GM19035 (cell line): ENCODE data around the gene CISTR.

Experiments used
- ATAC-seq: cut with Tn5 transposase; IDR thresholded peaks from one replicate; pipeline ENCODE4 v1.9.1; 2021; ENCODE audit not compliant: unreplicated experiment

Gene CISTR

DNA sequence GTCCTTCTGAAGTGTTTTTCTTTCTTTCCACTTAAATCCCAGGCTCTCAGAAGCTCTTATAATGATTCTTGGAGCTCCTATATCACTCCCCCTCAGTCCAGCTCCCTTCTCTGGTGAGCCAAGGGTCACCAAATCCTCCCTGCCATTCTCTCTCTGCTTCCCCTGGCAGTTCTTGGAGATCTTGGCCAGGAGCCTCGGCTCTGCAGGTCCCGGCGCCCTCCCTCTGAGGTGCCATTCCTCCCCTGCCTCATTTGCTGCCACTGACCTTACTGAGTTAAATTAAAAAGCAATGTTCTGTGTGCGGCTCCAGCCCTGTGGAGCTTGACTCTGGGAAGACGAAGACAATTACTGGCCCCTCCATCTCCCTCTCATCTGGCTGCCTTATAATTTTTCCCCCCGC, 7.0 kb downstream of the CISTR start:
- ATAC-seq = no peak

DNA sequence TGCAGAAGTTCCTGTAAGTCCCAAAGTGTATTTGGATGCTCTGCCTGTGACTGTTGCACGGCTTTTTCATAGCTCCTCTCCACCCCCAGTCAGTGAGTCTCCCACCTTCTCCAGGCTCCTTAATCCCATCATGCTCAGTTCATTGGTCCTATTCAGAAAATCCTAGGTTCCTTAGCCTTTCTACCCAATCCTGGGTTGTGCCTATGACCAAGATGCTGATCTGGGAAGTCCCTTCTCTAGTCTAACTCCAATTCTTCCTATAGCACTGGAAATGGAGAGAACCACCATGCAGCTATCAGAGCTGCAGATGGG, 7.7 kb downstream of the CISTR start:
- ATAC-seq = no peak

GRCh38 chr12:53743266-53744129, 8.3 kb downstream of the CISTR start:
- no peak for ATAC-seq

DNA sequence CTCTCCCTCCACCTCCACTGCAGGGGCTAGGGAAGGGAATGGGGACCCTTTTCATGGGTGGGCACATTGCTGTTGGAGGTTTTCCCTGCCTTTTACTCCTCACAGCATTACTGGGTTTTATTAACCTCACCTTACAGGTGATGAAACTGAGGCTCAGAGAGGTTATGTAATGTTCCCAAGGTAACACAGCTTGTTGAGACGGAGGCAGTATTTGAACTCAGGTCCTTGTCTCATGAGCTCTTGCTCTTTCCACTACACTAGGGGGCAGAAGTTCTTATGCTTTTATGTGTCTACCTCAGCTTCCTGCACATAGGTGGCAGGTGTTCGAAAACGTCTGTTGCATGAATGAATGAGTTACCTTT, 11.7 kb downstream of the CISTR start:
- no peak for ATAC-seq

GRCh38 chr12:53739214-53740129, 12.3 kb downstream of the CISTR start:
- no peak for ATAC-seq

GRCh38 chr12:53738406-53739213, 13.2 kb downstream of the CISTR start:
- ATAC-seq = no peak

DNA sequence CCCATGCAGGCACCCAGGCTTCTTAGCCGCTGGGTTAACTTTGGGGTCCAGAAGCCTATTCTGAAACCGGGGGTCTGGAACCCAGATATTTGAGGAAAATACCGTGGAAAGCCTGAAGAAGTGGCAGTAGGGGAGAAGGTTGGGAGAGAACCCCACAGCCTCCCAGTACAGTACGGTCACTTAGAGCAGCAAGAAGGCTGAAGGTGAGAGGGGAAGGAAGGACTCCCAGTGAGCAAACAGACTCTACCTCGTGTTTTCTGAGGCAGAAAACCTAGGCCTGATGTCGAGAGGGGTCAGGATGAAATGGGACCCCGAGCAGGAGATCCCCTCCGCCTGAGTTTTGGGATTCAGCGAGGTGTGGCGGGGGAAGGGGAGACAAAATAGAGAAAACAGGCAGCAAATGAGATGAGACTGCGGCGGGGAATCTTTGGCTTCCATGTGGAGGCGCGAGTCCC, 13.8 kb downstream of the CISTR start:
- no peak for ATAC-seq

DNA sequence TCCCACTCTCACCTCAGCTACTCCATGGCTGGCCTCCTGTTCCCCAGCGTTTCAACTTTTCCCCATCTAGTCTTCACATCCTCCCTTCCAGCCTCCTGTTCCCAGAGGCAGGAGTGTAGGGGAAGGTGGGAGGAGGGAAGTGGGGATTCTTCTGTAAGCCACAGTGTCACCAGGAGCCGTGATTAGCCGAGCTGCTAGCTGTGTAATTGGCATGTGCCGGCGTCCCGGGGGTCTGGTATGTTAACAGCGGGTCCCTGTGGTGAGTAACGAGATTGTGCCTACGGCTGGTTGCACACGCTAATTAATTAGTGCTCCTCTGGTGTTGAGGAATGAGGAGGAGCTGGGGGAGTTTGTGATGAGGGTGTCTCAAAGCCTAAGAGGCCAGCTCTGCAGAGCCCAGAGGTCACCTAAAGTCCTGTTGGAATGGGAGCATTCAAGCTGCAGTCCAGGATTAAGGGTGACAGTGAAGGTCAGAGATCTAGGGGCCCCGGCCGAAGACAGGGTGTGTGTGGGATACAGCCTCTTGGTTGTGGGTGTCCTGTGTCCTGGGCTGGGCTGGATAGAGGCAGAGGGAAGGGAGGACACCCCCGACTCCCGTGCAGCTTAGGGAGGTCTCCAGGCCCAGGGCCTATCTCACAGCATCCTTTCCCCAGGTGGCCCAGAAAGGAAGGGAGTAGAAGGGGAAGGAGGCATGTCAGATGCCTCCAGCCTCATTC, 14.5 kb downstream of the CISTR start:
- ATAC-seq = no peak

DNA sequence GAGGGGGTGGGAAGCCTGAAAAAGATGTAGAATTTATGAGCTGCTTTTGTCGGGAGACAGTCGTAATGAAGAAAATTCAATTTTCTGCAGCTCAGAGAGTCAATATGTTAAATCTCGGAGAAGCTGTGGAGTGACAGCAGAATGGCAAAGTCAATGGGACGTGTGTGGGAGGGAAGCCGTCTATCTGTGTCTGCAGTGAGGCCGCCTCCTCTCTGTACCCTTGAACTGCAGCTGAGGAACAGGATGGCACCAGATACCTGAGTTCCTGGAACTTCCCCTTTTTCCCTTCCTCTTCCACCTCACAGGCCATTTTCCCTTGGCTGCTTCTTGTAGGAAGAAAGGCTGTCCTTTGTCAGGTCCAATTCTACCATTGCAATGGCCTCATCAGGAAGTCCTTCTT, 15.2 kb downstream of the CISTR start:
- no peak for ATAC-seq

DNA sequence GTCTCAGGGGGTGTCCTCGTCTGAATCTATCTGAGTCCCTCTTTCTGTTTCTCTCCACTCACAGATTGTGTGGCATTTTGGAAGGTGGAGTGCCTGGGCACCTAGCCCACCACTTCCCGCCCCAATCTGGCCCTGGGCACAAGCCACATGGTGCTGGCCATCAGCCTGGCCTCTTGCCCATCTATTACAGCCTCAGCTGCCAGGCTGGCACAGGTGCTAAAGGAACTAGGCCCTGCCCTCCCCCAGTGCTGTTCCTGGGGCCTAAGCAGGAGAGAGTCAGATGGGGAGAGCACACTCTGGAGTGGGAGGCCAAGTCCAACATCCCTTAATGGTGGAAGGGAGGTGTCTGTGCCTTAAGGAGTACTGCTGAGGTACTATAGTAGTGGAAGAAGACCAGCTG, 16.2 kb downstream of the CISTR start:
- ATAC-seq = no peak

- no peak for ATAC-seq
Observed at GRCh38 chr12:53734425-53734824, 17.4 kb downstream of the CISTR start.

- no peak for ATAC-seq
Observed at GRCh38 chr12:53733807-53734200, 18.0 kb downstream of the CISTR start.

GRCh38 chr12:53733051-53733806, 18.6 kb downstream of the CISTR start:
- ATAC-seq = no peak

DNA sequence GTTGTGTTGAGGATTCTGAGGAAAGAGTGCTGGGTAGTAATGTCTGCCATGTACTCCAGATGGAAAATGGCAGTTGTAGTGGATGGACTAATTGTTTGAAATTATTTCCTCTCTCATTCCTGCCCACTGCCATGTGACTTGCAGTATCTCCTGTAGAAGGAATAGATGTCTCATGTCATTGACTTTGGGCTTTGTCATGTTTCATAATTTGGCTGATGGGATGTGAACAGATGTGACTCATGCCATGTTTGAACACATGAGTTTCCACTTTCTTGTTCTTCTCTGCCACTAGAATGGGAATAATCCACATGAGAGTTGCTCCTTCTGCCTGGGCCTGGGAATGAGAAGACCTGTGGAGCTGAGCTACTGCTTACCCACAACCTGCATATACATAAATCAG, 22.1 kb downstream of the CISTR start:
- no peak for ATAC-seq

DNA sequence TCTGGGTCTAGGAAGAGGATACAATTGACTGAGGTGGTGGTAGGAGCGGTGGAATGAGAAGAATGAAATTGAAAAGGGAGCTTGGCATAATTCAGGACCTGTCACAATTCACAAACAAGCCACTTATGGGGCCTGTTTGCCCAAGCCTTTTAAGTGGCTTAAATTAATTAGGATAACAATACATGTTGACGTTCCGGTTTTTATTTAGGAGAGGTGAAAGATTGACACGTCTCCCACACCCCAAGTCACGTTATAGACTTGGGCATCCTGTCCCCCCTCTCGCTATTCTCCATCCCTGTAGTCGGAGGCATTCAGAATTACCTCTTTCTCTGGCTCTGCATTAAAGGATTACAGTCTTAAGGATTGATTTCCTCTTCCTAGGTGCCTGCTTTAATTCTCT, 23.6 kb downstream of the CISTR start:
- no peak for ATAC-seq

- ATAC-seq = peak; percentile 98
Observed at GRCh38 chr12:53727310-53728041, 24.3 kb downstream of the CISTR start, which contains the start of gene CALCOCO1. Gene CALCOCO1 (minus strand): TSS chr12:53727452. CDS start chr12:53725242, 2,210 bp downstream.

- ATAC-seq = peak; percentile 4
Observed at GRCh38 chr12:53726946-53727309, 24.9 kb downstream of the CISTR start.

GRCh38 chr12:53726341-53726740, 25.4 kb downstream of the CISTR start:
- no peak for ATAC-seq

GRCh38 chr12:53725824-53726223, 26.0 kb downstream of the CISTR start:
- no peak for ATAC-seq
